ENCODE data around the gene MRPS35.

Gene MRPS35

DNA sequence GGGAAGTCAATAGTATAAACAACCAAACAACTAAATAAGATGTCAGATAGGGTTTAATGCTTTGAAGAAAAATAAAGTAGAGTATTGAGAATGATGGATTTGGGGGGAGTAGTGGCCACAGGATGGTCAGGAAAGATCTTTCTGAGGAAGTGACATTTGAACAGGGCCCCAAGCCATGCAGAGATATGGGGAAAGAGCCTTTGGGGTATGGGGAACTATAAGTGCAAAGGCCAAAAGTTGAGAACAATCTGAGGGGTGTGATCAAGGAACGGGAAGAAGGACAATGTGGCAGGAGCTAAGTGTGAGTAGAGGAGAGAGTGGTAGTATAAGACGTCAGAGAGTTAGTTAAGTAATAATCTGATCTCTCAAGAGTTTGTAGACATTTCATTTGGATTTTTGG lies 1.3 kb downstream of the MRPS35 start:
- H4K20me1 ChIP-seq (ENCODE audit: insufficient read depth, low read length), result no peaks in the 10 kb centered on the region

DNA sequence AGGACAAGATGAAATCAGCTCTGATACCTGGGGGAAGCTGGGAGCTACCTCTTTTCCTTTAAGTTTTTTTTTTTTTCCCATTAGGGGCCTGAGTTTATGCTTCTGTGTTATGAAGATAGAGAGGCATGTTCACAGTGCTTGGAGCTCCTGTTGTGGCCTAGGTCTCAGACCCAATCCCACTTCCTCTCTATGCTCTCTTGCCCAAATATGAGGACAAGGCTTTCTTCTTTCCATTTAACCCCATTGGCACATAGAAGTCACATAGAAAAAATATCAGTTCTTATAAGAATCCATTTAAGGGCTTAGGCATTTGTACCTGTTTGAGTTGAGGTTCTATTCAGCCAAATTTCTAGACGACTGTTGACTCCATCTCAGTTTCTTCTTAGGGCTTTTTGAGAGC lies 12.6 kb downstream of the MRPS35 start:
- no peaks in the 10 kb centered on the region for H3K79me2 ChIP-seq (ENCODE audit: insufficient read depth, low read length)
- no peak overlapping the region for H3K4me3 ChIP-seq (ENCODE audit: low read depth, low read length, poor library complexity, severe bottlenecking)
- H3K27ac ChIP-seq (ENCODE audit: low read depth, low read length, poor library complexity, severe bottlenecking), result no peak overlapping the region
- H3K9me3 ChIP-seq (ENCODE audit: low read length), result no peaks in the 10 kb centered on the region
- TF ChIP-seq, protein P1, sequence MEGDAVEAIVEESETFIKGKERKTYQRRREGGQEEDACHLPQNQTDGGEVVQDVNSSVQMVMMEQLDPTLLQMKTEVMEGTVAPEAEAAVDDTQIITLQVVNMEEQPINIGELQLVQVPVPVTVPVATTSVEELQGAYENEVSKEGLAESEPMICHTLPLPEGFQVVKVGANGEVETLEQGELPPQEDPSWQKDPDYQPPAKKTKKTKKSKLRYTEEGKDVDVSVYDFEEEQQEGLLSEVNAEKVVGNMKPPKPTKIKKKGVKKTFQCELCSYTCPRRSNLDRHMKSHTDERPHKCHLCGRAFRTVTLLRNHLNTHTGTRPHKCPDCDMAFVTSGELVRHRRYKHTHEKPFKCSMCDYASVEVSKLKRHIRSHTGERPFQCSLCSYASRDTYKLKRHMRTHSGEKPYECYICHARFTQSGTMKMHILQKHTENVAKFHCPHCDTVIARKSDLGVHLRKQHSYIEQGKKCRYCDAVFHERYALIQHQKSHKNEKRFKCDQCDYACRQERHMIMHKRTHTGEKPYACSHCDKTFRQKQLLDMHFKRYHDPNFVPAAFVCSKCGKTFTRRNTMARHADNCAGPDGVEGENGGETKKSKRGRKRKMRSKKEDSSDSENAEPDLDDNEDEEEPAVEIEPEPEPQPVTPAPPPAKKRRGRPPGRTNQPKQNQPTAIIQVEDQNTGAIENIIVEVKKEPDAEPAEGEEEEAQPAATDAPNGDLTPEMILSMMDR (IDR thresholded peaks at IDR 0.05; ENCODE audit: low read length), result no peak
- TF ChIP-seq EZH2 (IDR thresholded peaks at IDR 0.05; ENCODE audit: borderline replicate concordance, low read length), result no peak
- H3K9ac ChIP-seq (ENCODE audit: low read length), result no peak overlapping the region
- H3K4me2 ChIP-seq (ENCODE audit: low read length), result no peak overlapping the region
- peaks cover 82% of the 10 kb centered on the region for H3K36me3 ChIP-seq (ENCODE audit: insufficient read depth, low read length)
- no peaks in the 10 kb centered on the region for H3F3A ChIP-seq (ENCODE audit: insufficient read depth, low read length)
- no peaks in the 10 kb centered on the region for H3K27me3 ChIP-seq (ENCODE audit: insufficient read depth, low read length)
- H4K20me1 ChIP-seq (ENCODE audit: insufficient read depth, low read length), result no peaks in the 10 kb centered on the region
- no peak overlapping the region for H2AFZ ChIP-seq (ENCODE audit: low read length)
- H3K9me2 ChIP-seq (ENCODE audit: low read depth, low read length), result no peaks in the 10 kb centered on the region
- H3K4me1 ChIP-seq (ENCODE audit: insufficient read depth, low read length, severe bottlenecking), result no peaks in the 10 kb centered on the region

More for the DNA sequence above, 1.3 kb downstream of the MRPS35 start:
- peaks cover 33% of the 10 kb centered on the region for H3K79me2 ChIP-seq (ENCODE audit: insufficient read depth, low read length)
- H3K4me1 ChIP-seq (ENCODE audit: insufficient read depth, low read length, severe bottlenecking), result peaks cover 17% of the 10 kb centered on the region
- no peak for TF ChIP-seq EZH2 (IDR thresholded peaks at IDR 0.05; ENCODE audit: borderline replicate concordance, low read length)
- TF ChIP-seq, protein P1 (IDR thresholded peaks at IDR 0.05; ENCODE audit: low read length), result no peak
- no peaks in the 10 kb centered on the region for H3F3A ChIP-seq (ENCODE audit: insufficient read depth, low read length)
- H3K27me3 ChIP-seq (ENCODE audit: insufficient read depth, low read length), result no peaks in the 10 kb centered on the region
- H2AFZ ChIP-seq (ENCODE audit: low read length), result no peak overlapping the region
- H3K9me2 ChIP-seq (ENCODE audit: low read depth, low read length), result no peaks in the 10 kb centered on the region
- no peak overlapping the region for H3K27ac ChIP-seq (ENCODE audit: low read depth, low read length, poor library complexity, severe bottlenecking)
- peak overlapping the region; percentile 85 for H3K9ac ChIP-seq (ENCODE audit: low read length)
- H3K4me3 ChIP-seq (ENCODE audit: low read depth, low read length, poor library complexity, severe bottlenecking), result peak overlapping the region; percentile 97
- peaks cover 9% of the 10 kb centered on the region for H3K36me3 ChIP-seq (ENCODE audit: insufficient read depth, low read length)
- peak overlapping the region; percentile 97 for H3K4me2 ChIP-seq (ENCODE audit: low read length)
- H3K9me3 ChIP-seq (ENCODE audit: low read length), result no peaks in the 10 kb centered on the region

DNA sequence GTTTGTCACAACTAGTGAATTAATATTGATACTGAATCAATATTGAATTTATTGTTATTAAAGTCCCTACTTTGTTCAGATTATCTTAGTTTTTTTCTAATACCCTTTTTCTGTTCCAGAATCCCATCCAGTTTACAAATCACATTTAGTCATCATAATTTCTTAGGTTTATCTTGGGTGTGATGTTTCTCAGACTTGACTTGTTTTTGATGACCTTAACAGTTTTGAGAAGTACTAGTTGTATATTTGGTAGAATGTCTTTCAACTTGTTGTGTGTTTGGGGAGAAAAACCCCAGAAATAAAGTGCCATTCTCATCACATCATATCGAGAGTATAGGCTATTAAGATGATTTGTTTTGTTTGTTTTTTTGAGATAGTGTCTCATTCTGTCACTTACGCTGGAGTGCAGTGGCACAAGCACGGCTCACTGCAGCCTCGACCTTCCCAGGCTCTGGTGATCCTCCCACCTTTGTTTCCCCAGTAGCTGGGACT lies 19.5 kb downstream of the MRPS35 start:
- Histone ChIP-seq H3K4me2 (ENCODE audit: low read length) (no peak overlapping the region), H3K9me3 (ENCODE audit: low read length) (no peaks in the 10 kb centered on the region), H3K27ac (ENCODE audit: low read depth, low read length, poor library complexity, severe bottlenecking) (no peak overlapping the region), H3K4me1 (ENCODE audit: insufficient read depth, low read length, severe bottlenecking) (peaks cover 4% of the 10 kb centered on the region), H3K9me2 (ENCODE audit: low read depth, low read length) (no peaks in the 10 kb centered on the region), H3K9ac (ENCODE audit: low read length) (no peak overlapping the region), H4K20me1 (ENCODE audit: insufficient read depth, low read length) (no peaks in the 10 kb centered on the region), H3K4me3 (ENCODE audit: low read depth, low read length, poor library complexity, severe bottlenecking) (no peak overlapping the region), H2AFZ (ENCODE audit: low read length) (no peak overlapping the region), H3K79me2 (ENCODE audit: insufficient read depth, low read length) (no peaks in the 10 kb centered on the region), H3K27me3 (ENCODE audit: insufficient read depth, low read length) (no peaks in the 10 kb centered on the region), H3F3A (ENCODE audit: insufficient read depth, low read length) (no peaks in the 10 kb centered on the region), H3K36me3 (ENCODE audit: insufficient read depth, low read length) (peaks cover 61% of the 10 kb centered on the region)
- TF ChIP-seq, protein P1 (IDR thresholded peaks at IDR 0.05; ENCODE audit: low read length), result no peak
- no peak for TF ChIP-seq EZH2 (IDR thresholded peaks at IDR 0.05; ENCODE audit: borderline replicate concordance, low read length)
